Endothelial cell of umbilical vein (primary cell): ENCODE data around the gene TTLL11. TPM values are rescaled to one million over a fixed set of nuclear protein-coding genes. Genes with fewer than 3 reads are reported as not detected.

Experiments used
- BruUV-seq: library from RNA; stranded (reverse); fragments of 400-500 nt; replicated peaks from 2 replicates; lab custom pipeline; 2021; lab: Mats Ljungman, UMichigan
- CTCF ChIA-PET: fragments of 300-600, 350-600 bp; sonication (Branson Sonifier 250); formaldehyde crosslinking; loops from one replicate; lab custom pipeline; 2021; ENCODE audit warnings: antibody characterized with exemption, inconsistent platforms; lab: Charles Lee
- POLR2A ChIA-PET: fragments of 300-600, 350-600 bp; sonication (Branson Sonifier 250); formaldehyde crosslinking; loops from one replicate; lab custom pipeline; 2021; ENCODE audit warnings: antibody characterized with exemption, inconsistent platforms; lab: Charles Lee
- DNase-seq: peaks from one replicate; pipeline ENCODE4 v3.0.0-alpha.2; 2011; ENCODE audit warnings: low read depth, low spot score
- FAIRE-seq: peaks from 2 replicates; lab custom pipeline; 2011; peaks lifted over from hg19 to GRCh38; lab: Jason Lieb, UNC
- H2AFZ ChIP-seq: 2 replicates; pipeline ENCODE4 v1.6.0; 2012; ENCODE audit warnings: low read depth, low read length, control low read depth, inconsistent platforms
- H3K27ac ChIP-seq: 2 replicates; pipeline ENCODE4 v1.5.1; 2011; ENCODE audit warnings: low read depth, mild to moderate bottlenecking, control low read depth, low read length, moderate library complexity; ENCODE audit not compliant: insufficient read depth
- H3K27me3 ChIP-seq, 2 experiments: 2 replicates each; pipeline versions ENCODE4 v1.6.0 to v1.6.1; 2011; ENCODE audit warnings: low read length in 2 of 2, mixed read lengths in 1 of 2; ENCODE audit not compliant: control insufficient read depth in 2 of 2, insufficient read depth in 2 of 2
- H3K36me3 ChIP-seq, 2 experiments: 2 replicates in 1 of 2; 3 replicates in 1 of 2; pipeline ENCODE4 v1.5.1; 2011; ENCODE audit warnings: low read length in 2 of 2, mild to moderate bottlenecking in 1 of 2, moderate library complexity in 1 of 2; ENCODE audit not compliant: control insufficient read depth in 2 of 2, insufficient read depth in 2 of 2; ENCODE audit errors: extremely low read depth in 1 of 2
- H3K4me1 ChIP-seq: 3 replicates; pipeline ENCODE4 v1.5.1; 2011; ENCODE audit warnings: mild to moderate bottlenecking, low read length; ENCODE audit not compliant: control insufficient read depth, insufficient read depth; ENCODE audit errors: extremely low read depth
- H3K4me2 ChIP-seq: 2 replicates; pipeline ENCODE4 v1.6.1; 2011; ENCODE audit warnings: low read length, control low read depth, mixed read lengths; ENCODE audit not compliant: insufficient read depth
- H3K4me3 ChIP-seq, 3 experiments: fragments of 200-600 bp in 1 of 3; sonication (generic), shearing (Covaris generic) in 1 of 3; replicated peaks in 1 of 3; 2 replicates each; pipeline ENCODE4 v1.5.1; 2011 to 2016; ENCODE audit warnings: control low read depth in 3 of 3, low read length in 3 of 3, mild to moderate bottlenecking in 2 of 3, inconsistent platforms in 1 of 3, low read depth in 1 of 3, moderate library complexity in 1 of 3; ENCODE audit not compliant: insufficient read depth in 1 of 3
- H3K79me2 ChIP-seq: 2 replicates; pipeline ENCODE4 v1.6.0; 2012; ENCODE audit warnings: low read length, inconsistent platforms; ENCODE audit not compliant: control insufficient read depth, insufficient read depth
- H3K9ac ChIP-seq: replicated peaks from 2 replicates; pipeline ENCODE3; 2011; ENCODE audit warnings: low read length, control low read depth; ENCODE audit not compliant: insufficient read depth; ENCODE audit errors: extremely low read depth
- H3K9me1 ChIP-seq: replicated peaks from 3 replicates; pipeline ENCODE4 v1.6.0; 2011; ENCODE audit warnings: mild to moderate bottlenecking, low read length; ENCODE audit not compliant: control insufficient read depth, insufficient read depth; ENCODE audit errors: extremely low read depth
- H3K9me3 ChIP-seq: replicated peaks from 2 replicates; pipeline ENCODE4 v1.5.1; 2012; ENCODE audit warnings: low read length, inconsistent platforms; ENCODE audit not compliant: control insufficient read depth, insufficient read depth
- H4K20me1 ChIP-seq: replicated peaks from 2 replicates; pipeline ENCODE3; 2011; ENCODE audit warnings: mild to moderate bottlenecking, low read length; ENCODE audit not compliant: control insufficient read depth, insufficient read depth; ENCODE audit errors: extremely low read depth
- EZH2 ChIP-seq: IDR thresholded peaks from 2 replicates; pipeline ENCODE4 v1.6.1; 2012; ENCODE audit warnings: borderline replicate concordance, low read depth, mild to moderate bottlenecking, moderate library complexity, low read length, inconsistent platforms; ENCODE audit not compliant: severe bottlenecking
- FOS ChIP-seq: IDR thresholded peaks from 2 replicates; pipeline ENCODE4 v1.6.1; 2011; ENCODE audit warnings: mild to moderate bottlenecking, low read length, moderate library complexity, borderline replicate concordance; ENCODE audit not compliant: insufficient read depth
- GATA2 ChIP-seq: IDR thresholded peaks from 2 replicates; pipeline ENCODE4 v1.7.0; 2011; ENCODE audit warnings: low read depth, mild to moderate bottlenecking, moderate library complexity, mixed read lengths, low read length; ENCODE audit not compliant: insufficient read length, insufficient read depth
- JUN ChIP-seq: IDR thresholded peaks from 2 replicates; pipeline ENCODE4 v1.6.1; 2011; ENCODE audit warnings: borderline replicate concordance, low read depth; ENCODE audit not compliant: insufficient read length, insufficient read depth
- MYC ChIP-seq: IDR thresholded peaks from one replicate; pipeline ENCODE4 v1.6.1; 2011; ENCODE audit warnings: mild to moderate bottlenecking, low read depth, low read length
- POLR2A ChIP-seq: IDR thresholded peaks from 2 replicates; pipeline ENCODE4 v1.6.1; 2012; ENCODE audit warnings: low read depth, mild to moderate bottlenecking, control low read depth, low read length
- POLR2AphosphoS5 ChIP-seq: IDR thresholded peaks from 2 replicates; pipeline ENCODE4 v1.6.1; 2012; ENCODE audit warnings: low read depth, mild to moderate bottlenecking, control low read depth, low read length, moderate library complexity; ENCODE audit not compliant: insufficient read depth
- dilution Hi-C: fragments of 300-500 bp; cut with MboI; formaldehyde crosslinking; loops from one replicate; pipeline ENCODE4 v1.15.0; 2019; ENCODE audit warnings: low sequenced_read_pairs; ENCODE audit not compliant: extremely low pct_ligation_motif_present
- intact Hi-C: fragments of 100-400 bp; cut with micrococcal nuclease; formaldehyde crosslinking; loops from one replicate; pipeline ENCODE4 v1.10.0; 2022
- polyA plus RNA-seq, 4 experiments: library from polyadenylated mRNA; depleted of rRNA in 3 of 4; stranded (reverse) in 3 of 4; unstranded in 1 of 4; fragments of >200 nt; gene quantifications; 2 replicates each; pipeline versions ENCODE4 v1.2.1 to v1.2.3, GENCODE V29; 2011 to 2012; ENCODE audit warnings: missing spikeins in 1 of 4
- total RNA-seq: library from RNA; stranded (reverse); gene quantifications from 2 replicates; pipeline ENCODE4 v1.2.3, GENCODE V29; 2021
- TF ChIP-seq, protein P1 (sequence below), 2 donors: IDR thresholded peaks; 1 replicate in 1 of 2; 2 replicates in 1 of 2; pipeline ENCODE4 v1.5.1; 2011; ENCODE audit warnings: low read length in 2 of 2, mild to moderate bottlenecking in 2 of 2, moderate library complexity in 2 of 2, control low read depth in 1 of 2, inconsistent platforms in 1 of 2, low read depth in 1 of 2; ENCODE audit not compliant: insufficient read depth in 1 of 2; ENCODE audit errors: extremely low read depth in 1 of 2
- TF ChIP-seq, protein P2 (sequence below): IDR thresholded peaks from 2 replicates; pipeline ENCODE4 v1.6.1; 2011; ENCODE audit not compliant: insufficient read depth, insufficient read length

The TTLL11 gene
- total and polyA plus RNA-seq, 2 donors (not counting 3 experiments of a cell fraction or from before 2014, with no cell fraction given), result 4.9 to 5.1 TPM

DNA sequence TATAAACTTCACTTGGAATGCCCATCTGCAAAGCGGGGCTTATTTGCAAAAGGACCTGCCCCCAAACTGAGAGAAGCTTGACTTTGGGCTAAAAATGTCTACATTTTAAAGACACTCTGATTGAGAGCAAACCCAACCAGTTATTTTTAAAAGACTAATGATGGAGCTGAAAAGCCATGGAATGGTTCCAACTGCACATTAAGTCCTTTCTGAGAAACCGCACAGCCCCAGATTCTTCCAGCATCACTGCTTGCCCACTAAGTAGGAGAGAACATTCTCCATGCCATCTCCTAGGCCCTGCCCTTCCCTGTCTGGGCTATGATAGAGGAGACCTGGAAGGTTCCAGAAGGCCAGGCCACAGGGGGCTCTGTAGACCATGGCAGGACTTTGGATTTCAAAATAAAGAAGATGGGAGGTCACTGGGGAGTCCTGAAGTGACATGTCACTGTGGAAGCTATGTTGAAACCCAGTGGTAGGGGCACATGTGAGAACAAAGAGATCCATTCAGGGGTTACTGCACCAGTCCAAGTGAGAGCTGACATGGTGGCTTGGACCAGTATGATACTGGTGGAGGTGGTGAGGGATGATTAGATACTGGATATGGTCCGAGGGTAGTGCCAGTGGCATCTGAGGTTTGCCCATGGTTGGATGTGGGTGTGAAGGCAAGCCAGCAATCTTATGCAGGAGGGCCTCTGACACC lies 262.5 kb downstream of the TTLL11 start:
- Histone ChIP-seq H3K36me3 (no peaks in the 10 kb centered on the region), H3K4me2 (no peak overlapping the region), H3K4me3 (no peak overlapping the region), H4K20me1 (no peaks in the 10 kb centered on the region), H3K9ac (no peak overlapping the region), H3K9me3 (no peaks in the 10 kb centered on the region), H2AFZ (no peak overlapping the region), H3K27me3 (no peaks in the 10 kb centered on the region), H3K9me1 (no peaks in the 10 kb centered on the region), H3K27ac (no peak overlapping the region), H3K79me2 (no peaks in the 10 kb centered on the region), H3K4me1 (no peaks in the 10 kb centered on the region)
- DNase-seq, result no peak
- POLR2A ChIA-PET, result no interaction called here
- no peak for TF ChIP-seq POLR2AphosphoS5
- TF ChIP-seq GATA2, result no peak
- TF ChIP-seq FOS, result no peak
- TF ChIP-seq, protein P1, sequence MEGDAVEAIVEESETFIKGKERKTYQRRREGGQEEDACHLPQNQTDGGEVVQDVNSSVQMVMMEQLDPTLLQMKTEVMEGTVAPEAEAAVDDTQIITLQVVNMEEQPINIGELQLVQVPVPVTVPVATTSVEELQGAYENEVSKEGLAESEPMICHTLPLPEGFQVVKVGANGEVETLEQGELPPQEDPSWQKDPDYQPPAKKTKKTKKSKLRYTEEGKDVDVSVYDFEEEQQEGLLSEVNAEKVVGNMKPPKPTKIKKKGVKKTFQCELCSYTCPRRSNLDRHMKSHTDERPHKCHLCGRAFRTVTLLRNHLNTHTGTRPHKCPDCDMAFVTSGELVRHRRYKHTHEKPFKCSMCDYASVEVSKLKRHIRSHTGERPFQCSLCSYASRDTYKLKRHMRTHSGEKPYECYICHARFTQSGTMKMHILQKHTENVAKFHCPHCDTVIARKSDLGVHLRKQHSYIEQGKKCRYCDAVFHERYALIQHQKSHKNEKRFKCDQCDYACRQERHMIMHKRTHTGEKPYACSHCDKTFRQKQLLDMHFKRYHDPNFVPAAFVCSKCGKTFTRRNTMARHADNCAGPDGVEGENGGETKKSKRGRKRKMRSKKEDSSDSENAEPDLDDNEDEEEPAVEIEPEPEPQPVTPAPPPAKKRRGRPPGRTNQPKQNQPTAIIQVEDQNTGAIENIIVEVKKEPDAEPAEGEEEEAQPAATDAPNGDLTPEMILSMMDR (IDR thresholded peaks at IDR 0.05; ENCODE audit: extremely low read depth in 1 of 2, insufficient read depth in 1 of 2, low read depth in 1 of 2, low read length in 2 of 2), result no peak
- TF ChIP-seq, protein P2, sequence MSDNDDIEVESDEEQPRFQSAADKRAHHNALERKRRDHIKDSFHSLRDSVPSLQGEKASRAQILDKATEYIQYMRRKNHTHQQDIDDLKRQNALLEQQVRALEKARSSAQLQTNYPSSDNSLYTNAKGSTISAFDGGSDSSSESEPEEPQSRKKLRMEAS, result no peak
- no peak for TF ChIP-seq EZH2
- no peak for TF ChIP-seq JUN
- no peak for TF ChIP-seq MYC
- TF ChIP-seq POLR2A, result no peak
- no TSS peak for BruUV-seq
- dilution Hi-C loops, result no loop called here
- FAIRE-seq, result no peak
- CTCF ChIA-PET, result interaction anchor here (1.0 kb wide), 1 partner anchor 9 kb away, joined by 3 read pairs; no protein-coding TSS in a partner anchor
- intact Hi-C loops, result no loop called here
